Fibroblast of lung (primary cell): ENCODE data around the gene RSPH9. TPM values are rescaled to one million over a fixed set of nuclear protein-coding genes. Genes with fewer than 3 reads are reported as not detected.
"Not testable (repeated sequence)": the region's sequence is repeated elsewhere in the genome, so short reads cannot be mapped to it uniquely, and the experiment has no call there.

Experiments used
- DNase-seq, 2 donors: peaks; one replicate each; pipeline versions ENCODE4 v3.0.0 to v3.0.0-alpha.2; 2010; ENCODE audit warnings: low read depth in 2 of 2
- H2AFZ ChIP-seq: 2 replicates; pipeline ENCODE4 v1.5.1; 2012; ENCODE audit warnings: low read length, control low read depth, inconsistent platforms
- H3K27ac ChIP-seq: 2 replicates; pipeline ENCODE4 v1.5.1; 2011; ENCODE audit warnings: low read length, control low read depth; ENCODE audit not compliant: insufficient read depth
- H3K27me3 ChIP-seq: 2 replicates; pipeline ENCODE4 v1.5.1; 2011; ENCODE audit warnings: mild to moderate bottlenecking, low read length; ENCODE audit not compliant: control insufficient read depth, insufficient read depth
- H3K36me3 ChIP-seq: 2 replicates; pipeline ENCODE4 v1.5.1; 2011; ENCODE audit warnings: low read length; ENCODE audit not compliant: control insufficient read depth, insufficient read depth
- H3K4me1 ChIP-seq: 2 replicates; pipeline ENCODE4 v1.5.1; 2011; ENCODE audit warnings: low read length; ENCODE audit not compliant: control insufficient read depth, insufficient read depth; ENCODE audit errors: extremely low read depth
- H3K4me2 ChIP-seq: 2 replicates; pipeline ENCODE4 v1.5.1; 2011; ENCODE audit warnings: low read length, control low read depth; ENCODE audit not compliant: insufficient read depth; ENCODE audit errors: extremely low read depth
- H3K4me3 ChIP-seq, 4 experiments: fragments of 200-600 bp in 1 of 4; sonication (generic) in 1 of 4; replicated peaks in 1 of 4; 2 replicates each; pipeline ENCODE4 v1.5.1; 2011 to 2016; ENCODE audit warnings: low read length in 4 of 4, low read depth in 3 of 4, mild to moderate bottlenecking in 3 of 4, control low read depth in 2 of 4, inconsistent platforms in 1 of 4, mixed read lengths in 1 of 4; ENCODE audit not compliant: insufficient read depth in 1 of 4; ENCODE audit errors: control extremely low read depth in 1 of 4
- H3K79me2 ChIP-seq: 2 replicates; pipeline ENCODE4 v1.5.1; 2012; ENCODE audit warnings: mild to moderate bottlenecking, low read length, inconsistent platforms; ENCODE audit not compliant: control insufficient read depth, insufficient read depth
- H3K9ac ChIP-seq: 2 replicates; pipeline ENCODE4 v1.5.1; 2011; ENCODE audit warnings: mild to moderate bottlenecking, low read length, control low read depth; ENCODE audit not compliant: insufficient read depth
- H3K9me3 ChIP-seq: 2 replicates; pipeline ENCODE4 v1.5.1; 2012; ENCODE audit warnings: low read depth, low read length; ENCODE audit not compliant: control insufficient read depth, insufficient read depth
- H4K20me1 ChIP-seq: 2 replicates; pipeline ENCODE4 v1.5.1; 2011; ENCODE audit warnings: low read length; ENCODE audit not compliant: control insufficient read depth, insufficient read depth; ENCODE audit errors: extremely low read depth
- EZH2 ChIP-seq: IDR thresholded peaks from 2 replicates; pipeline ENCODE4 v1.5.1; 2012; ENCODE audit warnings: low read length, control low read depth, mild to moderate bottlenecking; ENCODE audit errors: missing control alignments
- polyA plus RNA-seq, 2 donors: library from polyadenylated mRNA; depleted of rRNA in 1 of 2; stranded (reverse) in 1 of 2; unstranded in 1 of 2; fragments of >200 nt; gene quantifications; 2 replicates each; pipeline ENCODE4 v1.2.1, GENCODE V29; 2011 to 2012; ENCODE audit warnings: missing spikeins in 1 of 2
- total RNA-seq: library from RNA; depleted of rRNA; stranded (reverse); fragments of >200 nt; gene quantifications from 2 replicates; pipeline ENCODE4 v1.2.1, GENCODE V29; 2014
- TF ChIP-seq, protein P1 (sequence below), 2 donors: IDR thresholded peaks in 1 of 2; conservative IDR thresholded peaks in 1 of 2; 1 replicate in 1 of 2; 2 replicates in 1 of 2; pipeline ENCODE4 v1.5.1; 2011 to 2012; ENCODE audit warnings: low read length in 2 of 2, control low read depth in 1 of 2, inconsistent platforms in 1 of 2, low read depth in 1 of 2, mild to moderate bottlenecking in 1 of 2

RSPH9 gene
- total and polyA plus RNA-seq, 2 donors (not counting 1 experiment from before 2014, with no cell fraction given), result 0.87 to 1.7 TPM

DNA sequence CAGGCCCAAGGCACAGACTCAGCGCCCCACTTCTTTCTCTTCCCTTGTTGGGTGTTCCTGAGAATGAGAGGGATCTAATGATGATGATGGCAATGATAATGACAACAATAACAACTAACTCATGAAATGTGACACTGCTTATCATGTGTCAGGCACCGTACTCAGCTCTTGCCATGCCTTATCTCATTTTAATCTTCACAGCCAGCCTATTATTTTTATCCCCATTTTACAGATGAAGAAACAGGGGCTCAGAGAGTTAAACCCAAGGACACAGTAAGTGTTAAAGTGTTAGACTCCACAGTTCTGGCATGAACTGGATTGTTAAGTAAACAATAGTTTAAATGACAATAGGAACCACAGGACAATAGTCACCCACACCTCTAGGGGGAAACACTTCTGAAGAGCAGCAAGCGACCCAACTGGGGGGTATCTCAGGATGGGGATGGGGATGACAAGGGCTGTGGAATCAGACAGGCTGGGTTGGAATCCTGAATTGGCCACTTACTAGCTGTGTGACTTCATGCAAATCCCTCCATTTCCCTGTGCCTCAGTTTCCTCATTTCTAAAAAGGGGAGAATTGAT, 12.5 kb downstream of the RSPH9 start:
- no peaks in the 10 kb centered on the region for H3K79me2 ChIP-seq

DNA sequence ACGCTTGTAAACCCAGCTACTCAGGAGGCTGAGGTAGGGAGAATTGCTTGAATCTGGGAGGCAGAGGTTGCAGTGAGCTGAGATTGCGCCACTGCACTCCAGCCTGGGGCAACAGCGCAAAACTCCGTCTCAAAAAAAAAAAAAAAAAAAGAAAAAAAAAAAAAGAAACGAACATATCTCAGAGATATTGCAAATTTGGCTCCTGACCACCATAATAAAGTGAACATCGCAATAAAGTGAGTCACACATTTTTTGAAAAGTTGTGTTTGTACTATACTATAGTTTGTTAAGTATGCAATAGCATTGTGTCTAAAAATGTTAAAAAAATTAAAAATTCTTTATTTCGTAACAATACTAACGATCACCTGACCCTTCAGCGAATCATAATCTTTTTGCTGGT, 13.3 kb downstream of the RSPH9 start:
- H3K79me2 ChIP-seq, result no peaks in the 10 kb centered on the region
- H3K4me1 ChIP-seq, result no peaks in the 10 kb centered on the region
- H3K4me2 ChIP-seq, result no peak overlapping the region
- no peak overlapping the region for H3K4me3 ChIP-seq
- no peaks in the 10 kb centered on the region for H3K27me3 ChIP-seq
- H3K27ac ChIP-seq, result no peak overlapping the region
- H4K20me1 ChIP-seq, result no peaks in the 10 kb centered on the region
- no peaks in the 10 kb centered on the region for H3K9me3 ChIP-seq
- no peak overlapping the region for H3K9ac ChIP-seq
- DNase-seq, result no peak
- H2AFZ ChIP-seq, result no peak overlapping the region
- H3K36me3 ChIP-seq, result no peaks in the 10 kb centered on the region
- TF ChIP-seq, protein P1, sequence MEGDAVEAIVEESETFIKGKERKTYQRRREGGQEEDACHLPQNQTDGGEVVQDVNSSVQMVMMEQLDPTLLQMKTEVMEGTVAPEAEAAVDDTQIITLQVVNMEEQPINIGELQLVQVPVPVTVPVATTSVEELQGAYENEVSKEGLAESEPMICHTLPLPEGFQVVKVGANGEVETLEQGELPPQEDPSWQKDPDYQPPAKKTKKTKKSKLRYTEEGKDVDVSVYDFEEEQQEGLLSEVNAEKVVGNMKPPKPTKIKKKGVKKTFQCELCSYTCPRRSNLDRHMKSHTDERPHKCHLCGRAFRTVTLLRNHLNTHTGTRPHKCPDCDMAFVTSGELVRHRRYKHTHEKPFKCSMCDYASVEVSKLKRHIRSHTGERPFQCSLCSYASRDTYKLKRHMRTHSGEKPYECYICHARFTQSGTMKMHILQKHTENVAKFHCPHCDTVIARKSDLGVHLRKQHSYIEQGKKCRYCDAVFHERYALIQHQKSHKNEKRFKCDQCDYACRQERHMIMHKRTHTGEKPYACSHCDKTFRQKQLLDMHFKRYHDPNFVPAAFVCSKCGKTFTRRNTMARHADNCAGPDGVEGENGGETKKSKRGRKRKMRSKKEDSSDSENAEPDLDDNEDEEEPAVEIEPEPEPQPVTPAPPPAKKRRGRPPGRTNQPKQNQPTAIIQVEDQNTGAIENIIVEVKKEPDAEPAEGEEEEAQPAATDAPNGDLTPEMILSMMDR (conservative IDR thresholded peaks at IDR 0.05 in 1 of 2, IDR thresholded peaks at IDR 0.05 in 1 of 2; ENCODE audit: low read depth in 1 of 2, low read length in 2 of 2), result no peak
- TF ChIP-seq EZH2, result no peak

More for the DNA sequence above, 12.5 kb downstream of the RSPH9 start:
- H3K9me3 ChIP-seq, result no peaks in the 10 kb centered on the region
- no peak overlapping the region for H3K4me3 ChIP-seq
- no peaks in the 10 kb centered on the region for H3K36me3 ChIP-seq
- no peaks in the 10 kb centered on the region for H3K4me1 ChIP-seq
- no peaks in the 10 kb centered on the region for H4K20me1 ChIP-seq
- no peak for DNase-seq
- H2AFZ ChIP-seq, result no peak overlapping the region
- no peak overlapping the region for H3K27ac ChIP-seq
- TF ChIP-seq EZH2, result no peak
- TF ChIP-seq, protein P1 (conservative IDR thresholded peaks at IDR 0.05 in 1 of 2, IDR thresholded peaks at IDR 0.05 in 1 of 2; ENCODE audit: low read depth in 1 of 2, low read length in 2 of 2), result no peak
- no peak overlapping the region for H3K9ac ChIP-seq
- H3K4me2 ChIP-seq, result no peak overlapping the region
- H3K27me3 ChIP-seq, result no peaks in the 10 kb centered on the region

DNA sequence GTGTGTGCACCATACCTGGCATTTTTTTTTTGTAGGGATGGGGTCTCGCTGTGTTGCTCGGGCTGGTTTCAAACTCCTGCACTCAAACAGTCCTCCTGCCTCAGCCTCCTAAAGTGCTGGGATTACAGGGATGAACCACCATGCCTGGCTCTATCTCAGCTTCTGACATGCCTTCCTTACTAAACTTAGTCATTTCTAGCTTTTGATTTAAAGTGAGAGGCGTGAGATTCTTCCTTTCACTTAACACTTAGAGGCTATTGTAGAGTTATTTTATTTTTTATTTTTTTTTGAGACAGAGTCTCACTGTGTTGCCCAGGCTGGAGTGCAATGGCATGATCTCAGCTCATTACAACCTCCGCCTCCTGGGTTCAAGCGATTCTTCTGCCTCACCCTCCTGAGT, 18.1 kb downstream of the RSPH9 start:
- H3K27me3 ChIP-seq, DNase-seq, H3K79me2 ChIP-seq, H3K4me2 ChIP-seq, H3K4me1 ChIP-seq, H2AFZ ChIP-seq, H3K27ac ChIP-seq, H3K9me3 ChIP-seq, H3K9ac ChIP-seq, H3K36me3 ChIP-seq, H4K20me1 ChIP-seq, H3K4me3 ChIP-seq: not testable (repeated sequence)
